HG03135 (cell line): Measurements from ENCODE around the gene HAPLN2.
A peak's percentile ranks its signal among the peaks of the same experiment; 100 is the strongest.
"Not testable (repeated sequence)": the region's sequence is repeated elsewhere in the genome, so short reads cannot be mapped to it uniquely, and the experiment has no call there.

Source experiments
- ATAC-seq: cut with Tn5 transposase; IDR thresholded peaks from one replicate; pipeline ENCODE4 v1.9.1; 2021; ENCODE audit warnings: mild to moderate bottlenecking, moderate library complexity; ENCODE audit not compliant: unreplicated experiment

Gene HAPLN2

GRCh38 chr1:156591432-156592157 lies 27.6 kb upstream of the HAPLN2 start, which contains the start of gene NAXE:
Gene NAXE (plus strand): TSS chr1:156591776. CDS start chr1:156591805, 29 bp downstream.
- peak; percentile 73 for ATAC-seq

- ATAC-seq: no peak
Measured at GRCh38 chr1:156592158-156592909, 26.9 kb upstream of the HAPLN2 start.

DNA sequence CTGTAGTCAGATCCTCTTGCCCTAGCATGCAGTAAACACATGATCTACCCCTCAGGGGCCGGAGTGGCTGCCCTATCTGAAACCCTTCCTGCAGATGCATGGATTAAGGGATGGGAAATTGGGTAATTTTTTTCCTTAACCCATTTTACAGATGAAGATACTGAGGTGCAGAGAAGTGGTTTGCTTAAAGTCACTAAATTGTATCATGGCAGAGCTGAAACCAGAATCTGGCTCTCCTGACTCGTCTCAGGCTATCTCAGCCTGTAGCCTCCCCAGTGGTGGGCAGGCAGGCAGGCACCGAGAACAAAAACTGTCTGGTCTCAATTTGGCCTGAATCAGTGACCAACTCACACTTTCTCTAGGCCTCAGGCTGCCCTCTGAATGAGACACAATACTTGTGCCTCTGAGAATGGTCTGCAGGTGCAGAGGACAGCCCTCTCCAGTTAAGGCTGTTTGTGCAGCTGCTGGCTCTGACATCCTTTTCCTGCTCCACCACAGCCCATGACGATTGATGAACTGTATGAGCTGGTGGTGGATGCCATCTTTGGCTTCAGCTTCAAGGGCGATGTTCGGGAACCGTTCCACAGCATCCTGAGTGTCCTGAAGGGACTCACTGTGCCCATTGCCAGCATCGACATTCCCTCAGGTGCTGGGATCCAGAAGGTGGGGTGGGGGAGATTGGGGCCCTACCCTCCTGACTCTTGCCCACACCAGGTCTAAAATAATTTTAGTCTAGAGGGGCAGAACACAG lies 26.1 kb upstream of the HAPLN2 start:
- no peak for ATAC-seq

- no peak for ATAC-seq
Measured at GRCh38 chr1:156593661-156593989, 25.6 kb upstream of the HAPLN2 start.

- no peak for ATAC-seq
Measured at GRCh38 chr1:156594190-156594589, 25.0 kb upstream of the HAPLN2 start.

- no peak for ATAC-seq
Measured at GRCh38 chr1:156595016-156595415, 24.2 kb upstream of the HAPLN2 start.

DNA sequence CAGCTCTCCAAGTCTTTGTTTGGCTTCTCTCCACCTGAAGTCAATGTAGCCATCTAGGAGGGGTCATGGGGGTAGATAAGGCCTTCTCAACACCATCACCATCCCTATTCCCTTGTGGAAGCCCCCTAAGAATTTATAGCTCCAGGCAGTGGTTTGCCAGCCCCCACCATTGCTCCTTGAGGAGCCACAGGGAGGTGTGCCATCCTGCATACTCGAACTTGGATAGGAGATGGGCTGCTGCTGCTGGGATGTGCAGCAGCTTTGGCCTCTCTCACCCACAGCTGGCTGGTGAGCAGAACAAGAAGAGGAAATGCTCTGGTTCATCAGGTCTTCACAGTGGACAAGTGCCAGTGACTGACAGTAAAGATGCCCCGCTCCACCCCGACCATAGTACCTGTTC lies 22.8 kb upstream of the HAPLN2 start:
- no peak for ATAC-seq

GRCh38 chr1:156598125-156598524 lies 21.1 kb upstream of the HAPLN2 start:
- ATAC-seq: no peak

GRCh38 chr1:156598731-156599432 lies 20.3 kb upstream of the HAPLN2 start:
- no peak for ATAC-seq

DNA sequence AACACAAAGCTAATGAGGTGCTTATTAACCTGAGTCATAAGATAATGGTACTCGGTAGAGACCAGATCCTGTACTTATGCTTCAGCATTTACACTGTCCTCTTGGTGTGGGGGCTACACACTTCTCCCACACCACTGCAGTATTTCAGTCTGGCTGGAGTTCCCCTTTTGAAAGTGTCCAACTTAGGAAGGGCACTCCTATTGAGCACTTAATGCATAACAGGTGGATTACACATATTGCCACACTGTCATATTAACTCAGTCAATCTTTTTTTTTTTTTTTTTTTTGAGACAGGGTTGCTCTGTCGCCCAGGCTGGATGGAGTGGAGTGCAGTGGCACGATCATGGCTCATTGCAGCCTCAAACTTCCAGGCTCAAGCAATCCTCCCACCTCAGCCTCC lies 19.4 kb upstream of the HAPLN2 start:
- no peak for ATAC-seq

GRCh38 chr1:156600733-156601121 lies 18.5 kb upstream of the HAPLN2 start:
- ATAC-seq: no peak

DNA sequence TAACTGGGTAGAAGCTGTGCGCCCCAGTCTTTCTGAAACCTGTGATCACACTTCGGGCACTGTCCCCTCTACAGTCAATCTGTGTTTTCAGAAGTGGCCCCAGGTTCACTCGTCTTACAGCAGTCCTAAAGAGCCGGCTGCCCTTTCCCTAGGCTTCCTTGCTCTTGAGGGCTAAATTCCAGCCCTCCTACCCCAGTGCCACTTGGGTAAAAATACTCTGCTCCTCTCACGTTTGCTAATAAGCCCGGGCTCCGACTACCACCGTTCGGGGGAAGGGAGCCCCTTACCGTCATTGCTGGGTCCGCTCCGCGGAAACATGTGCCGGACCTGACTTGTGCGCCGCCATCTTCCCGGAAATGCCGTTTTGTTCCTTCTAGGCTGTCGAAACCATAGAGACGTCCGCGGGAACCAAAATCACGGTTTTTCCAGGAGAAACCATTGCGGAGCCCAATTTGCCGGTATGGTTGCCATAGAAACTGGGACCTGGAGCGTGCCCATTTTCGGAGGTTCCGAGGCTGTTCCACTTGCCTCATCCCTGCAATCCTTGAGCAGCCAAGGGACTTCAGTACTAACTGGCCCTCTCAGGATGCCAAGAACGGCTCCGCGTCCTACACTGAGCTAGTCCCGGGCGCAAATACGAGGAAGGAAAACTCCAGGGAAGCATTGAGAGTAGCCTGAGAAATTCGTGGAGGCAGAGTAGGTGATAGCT lies 17.9 kb upstream of the HAPLN2 start, which contains the start of gene GPATCH4:
Gene GPATCH4 (minus strand): TSS at position 358 of the 709 bp plus-strand sequence.
- ATAC-seq: peak; percentile 48

GRCh38 chr1:156601892-156602291 lies 17.3 kb upstream of the HAPLN2 start:
- peak; percentile 22 for ATAC-seq

DNA sequence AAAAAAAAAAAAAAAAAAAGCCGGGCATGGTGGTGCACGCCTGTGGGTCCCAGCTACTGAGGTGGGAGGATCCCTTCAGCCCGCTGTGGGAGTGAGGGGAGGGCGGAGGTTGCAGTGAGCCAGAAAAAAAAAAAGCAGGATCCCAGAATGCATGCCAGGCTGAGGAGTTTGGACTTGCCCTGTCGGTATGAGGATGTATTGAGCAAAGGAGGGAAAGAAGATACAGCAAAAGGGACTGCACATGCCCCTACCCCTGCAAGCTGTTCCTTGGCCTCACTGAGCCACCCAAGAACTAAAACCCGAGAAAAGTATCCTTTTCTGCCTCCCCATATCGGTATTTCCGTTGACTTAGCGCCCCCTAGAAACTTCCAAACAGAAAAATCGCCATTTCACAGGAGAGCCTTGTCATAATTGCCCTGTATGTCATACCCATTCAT lies 16.6 kb upstream of the HAPLN2 start:
- ATAC-seq: no peak

DNA sequence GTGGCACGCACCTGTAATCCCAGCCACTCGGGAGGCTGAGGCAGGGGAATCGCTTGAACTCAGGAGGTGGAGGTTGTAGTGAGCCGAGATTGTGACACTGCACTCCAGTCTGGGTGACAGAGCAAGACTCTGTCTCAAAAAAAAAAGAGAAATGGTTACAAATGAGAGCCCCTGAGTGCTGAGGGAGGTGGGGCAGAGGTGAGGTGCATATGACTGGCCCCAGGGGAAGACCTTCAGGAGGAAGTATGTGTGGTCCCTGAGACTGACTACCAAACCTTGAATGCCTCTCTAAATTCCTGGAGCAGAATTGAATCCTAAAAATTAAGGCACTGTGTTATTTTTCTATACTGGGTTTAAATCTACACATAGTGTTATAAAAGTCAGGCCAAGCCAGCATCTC lies 11.9 kb upstream of the HAPLN2 start:
- ATAC-seq: not testable (repeated sequence)

- peak; percentile 68 for ATAC-seq
Measured at GRCh38 chr1:156608036-156608674, 11.1 kb upstream of the HAPLN2 start.

- ATAC-seq: no peak
Measured at GRCh38 chr1:156608981-156609380, 10.2 kb upstream of the HAPLN2 start.

- not testable (repeated sequence) for ATAC-seq
Measured at GRCh38 chr1:156610072-156610471, 9.1 kb upstream of the HAPLN2 start.

- ATAC-seq: no peak
Measured at GRCh38 chr1:156612666-156613065, 6.5 kb upstream of the HAPLN2 start.

DNA sequence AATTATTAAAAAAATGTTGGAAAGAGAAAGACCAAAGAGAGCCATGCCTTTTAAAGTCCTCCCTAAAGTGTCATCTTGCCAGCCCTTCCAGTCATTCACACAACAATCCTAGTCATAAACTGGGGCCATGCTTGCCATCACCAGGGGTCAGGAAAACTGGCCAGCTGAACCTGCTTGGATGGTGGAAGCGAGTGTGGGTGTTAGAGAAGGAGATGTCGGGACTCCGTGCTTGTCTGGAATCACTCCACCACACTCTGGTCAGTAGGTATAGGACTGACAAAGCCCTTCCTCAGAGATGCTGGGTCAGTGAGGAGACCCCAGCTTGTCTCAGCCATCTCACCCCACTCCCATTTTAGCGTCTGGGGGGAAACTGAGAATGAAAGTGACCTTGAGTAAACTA lies 3.3 kb upstream of the HAPLN2 start:
- no peak for ATAC-seq
